ENCODE measurements around the gene BPI. TPM values are rescaled to one million over a fixed set of nuclear protein-coding genes. Genes with fewer than 3 reads are reported as not detected.

Gene BPI
- total RNA-seq, 1 donor from 2014 or later = not detected

DNA sequence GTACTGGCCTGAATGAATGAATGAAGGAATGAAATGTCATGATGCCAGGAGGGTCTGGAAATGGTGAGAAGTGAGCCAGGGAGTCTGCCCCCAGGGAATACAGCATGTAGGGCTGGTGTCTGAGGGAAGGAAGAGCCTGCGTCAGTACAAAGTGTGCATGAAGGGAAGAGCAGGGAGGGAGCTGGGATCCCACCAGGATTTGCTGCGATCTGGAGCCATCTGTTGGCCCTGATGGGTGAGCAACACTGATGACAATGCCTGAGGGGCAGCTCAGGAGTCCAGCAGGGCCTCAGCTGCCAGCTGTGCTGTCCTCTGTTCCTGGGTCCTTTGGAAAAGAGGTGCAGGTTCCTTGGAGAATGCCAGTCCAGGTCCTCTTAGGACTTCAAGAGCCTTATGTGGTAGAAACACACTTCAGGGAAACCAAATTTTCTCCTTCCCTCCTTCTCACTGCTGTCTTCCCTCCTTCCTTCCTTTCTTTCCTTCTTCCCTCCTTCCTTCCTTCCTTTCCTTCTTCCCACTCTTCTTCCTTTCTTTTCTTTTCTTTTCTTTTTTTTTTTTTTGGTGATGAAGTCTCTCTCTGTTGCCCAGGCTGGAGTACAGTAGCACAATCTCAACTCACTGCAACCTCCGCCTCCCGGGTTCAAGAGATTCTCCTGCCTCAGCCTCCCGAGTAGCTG lies 11.5 kb downstream of the BPI start:
- H3K27ac ChIP-seq = no peak overlapping the region
- TF ChIP-seq EZH2 (IDR thresholded peaks at IDR 0.05) (no peak), EZH2phosphoT487 (IDR thresholded peaks at IDR 0.05) (no peak)
- TF ChIP-seq, protein P1, sequence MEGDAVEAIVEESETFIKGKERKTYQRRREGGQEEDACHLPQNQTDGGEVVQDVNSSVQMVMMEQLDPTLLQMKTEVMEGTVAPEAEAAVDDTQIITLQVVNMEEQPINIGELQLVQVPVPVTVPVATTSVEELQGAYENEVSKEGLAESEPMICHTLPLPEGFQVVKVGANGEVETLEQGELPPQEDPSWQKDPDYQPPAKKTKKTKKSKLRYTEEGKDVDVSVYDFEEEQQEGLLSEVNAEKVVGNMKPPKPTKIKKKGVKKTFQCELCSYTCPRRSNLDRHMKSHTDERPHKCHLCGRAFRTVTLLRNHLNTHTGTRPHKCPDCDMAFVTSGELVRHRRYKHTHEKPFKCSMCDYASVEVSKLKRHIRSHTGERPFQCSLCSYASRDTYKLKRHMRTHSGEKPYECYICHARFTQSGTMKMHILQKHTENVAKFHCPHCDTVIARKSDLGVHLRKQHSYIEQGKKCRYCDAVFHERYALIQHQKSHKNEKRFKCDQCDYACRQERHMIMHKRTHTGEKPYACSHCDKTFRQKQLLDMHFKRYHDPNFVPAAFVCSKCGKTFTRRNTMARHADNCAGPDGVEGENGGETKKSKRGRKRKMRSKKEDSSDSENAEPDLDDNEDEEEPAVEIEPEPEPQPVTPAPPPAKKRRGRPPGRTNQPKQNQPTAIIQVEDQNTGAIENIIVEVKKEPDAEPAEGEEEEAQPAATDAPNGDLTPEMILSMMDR (IDR thresholded peaks at IDR 0.05) = peak; percentile 17

DNA sequence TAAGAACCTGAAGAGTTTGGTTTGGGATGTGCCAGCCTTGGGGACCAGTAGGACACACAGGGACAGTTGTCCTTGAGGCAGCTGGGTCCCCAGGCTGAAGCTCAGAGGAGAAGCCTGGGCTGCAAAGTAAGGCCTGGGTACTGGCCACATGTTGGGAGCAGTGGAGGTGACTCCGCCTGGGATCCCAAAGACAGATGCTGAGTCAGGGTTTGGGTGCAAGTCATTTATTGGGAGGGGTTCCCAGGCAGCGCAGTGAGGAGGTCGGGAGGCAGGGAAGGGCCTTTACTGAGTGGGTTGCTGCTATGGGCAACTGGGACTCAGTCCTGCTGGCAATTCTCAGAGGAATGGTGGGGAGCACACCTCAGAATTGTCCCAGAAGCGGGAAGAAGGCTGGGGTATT lies 12.4 kb downstream of the BPI start:
- DNase-seq (ENCODE audit: low spot score) = no peak
- no peak overlapping the region for H3K4me2 ChIP-seq
- Mint-ChIP-seq H3K4me1 (no peaks in the 10 kb centered on the region), H3K27me3 (ENCODE audit: insufficient read depth, low read depth) (peaks cover 4% of the 10 kb centered on the region), H3K9me3 (no peaks in the 10 kb centered on the region), H3K36me3 (peaks cover 2% of the 10 kb centered on the region), H3K4me3 (no peak overlapping the region), H3K27ac (no peak overlapping the region)
- peaks cover 1% of the 10 kb centered on the region for H3K27me3 ChIP-seq
- H3K9me3 ChIP-seq (ENCODE audit: low read depth) = no peaks in the 10 kb centered on the region
- H2AFZ ChIP-seq (replicated peaks) = no peak overlapping the region
- TF ChIP-seq EZH2phosphoT487 (IDR thresholded peaks at IDR 0.05) (no peak), EZH2 (IDR thresholded peaks at IDR 0.05) (no peak)
- TF ChIP-seq, protein P1 (IDR thresholded peaks at IDR 0.05) = no peak
- H4K20me1 ChIP-seq (ENCODE audit: low read depth) = no peaks in the 10 kb centered on the region
- no peaks in the 10 kb centered on the region for H3F3A ChIP-seq (ENCODE audit: low read depth)
- H3K4me1 ChIP-seq = no peaks in the 10 kb centered on the region
- H3K27ac ChIP-seq = no peak overlapping the region
- no peak overlapping the region for H3K4me3 ChIP-seq
- H3K9ac ChIP-seq = no peak overlapping the region
- H3K36me3 ChIP-seq = no peaks in the 10 kb centered on the region
- no peaks in the 10 kb centered on the region for H3K79me2 ChIP-seq (ENCODE audit: low read depth)

More for the DNA sequence above, 11.5 kb downstream of the BPI start:
- Histone ChIP-seq H2AFZ (replicated peaks) (no peak overlapping the region), H3K36me3 (no peaks in the 10 kb centered on the region), H4K20me1 (ENCODE audit: low read depth) (no peaks in the 10 kb centered on the region), H3K79me2 (ENCODE audit: low read depth) (no peaks in the 10 kb centered on the region), H3K4me1 (no peaks in the 10 kb centered on the region), H3F3A (ENCODE audit: low read depth) (no peaks in the 10 kb centered on the region), H3K27me3 (no peaks in the 10 kb centered on the region), H3K4me2 (no peak overlapping the region), H3K9me3 (ENCODE audit: low read depth) (no peaks in the 10 kb centered on the region), H3K9ac (no peak overlapping the region), H3K4me3 (no peak overlapping the region)
- no peak overlapping the region for H3K27ac Mint-ChIP-seq
- H3K4me3 Mint-ChIP-seq = no peak overlapping the region
- peak; percentile 16 for DNase-seq (ENCODE audit: low spot score)
- H3K36me3 Mint-ChIP-seq = peaks cover 2% of the 10 kb centered on the region
- peaks cover 2% of the 10 kb centered on the region for H3K27me3 Mint-ChIP-seq (ENCODE audit: insufficient read depth, low read depth)
- no peaks in the 10 kb centered on the region for H3K9me3 Mint-ChIP-seq
- no peaks in the 10 kb centered on the region for H3K4me1 Mint-ChIP-seq

DNA sequence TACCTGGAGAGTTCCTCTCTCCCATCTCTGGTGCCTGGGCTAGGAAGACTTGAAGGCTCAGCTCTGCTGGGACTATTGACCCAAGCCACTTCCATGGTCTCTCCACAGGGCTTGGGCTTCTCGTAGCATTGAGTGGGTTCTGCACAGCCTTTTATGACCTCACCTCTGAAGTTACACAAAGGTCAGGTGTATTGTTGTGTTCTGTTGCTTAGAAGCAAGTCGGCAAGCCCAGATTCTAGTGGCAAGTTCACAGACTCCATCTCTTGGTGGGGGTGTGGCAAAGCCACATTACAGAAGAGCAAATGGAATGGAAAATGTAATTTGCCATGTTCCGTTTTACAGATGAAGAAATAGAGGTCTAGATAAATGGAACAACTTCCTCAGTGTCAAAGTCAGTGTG lies 13.5 kb downstream of the BPI start:
- Mint-ChIP-seq H3K4me1 (no peaks in the 10 kb centered on the region), H3K4me3 (no peak overlapping the region), H3K27me3 (ENCODE audit: insufficient read depth, low read depth) (peaks cover 4% of the 10 kb centered on the region), H3K9me3 (no peaks in the 10 kb centered on the region), H3K36me3 (peaks cover 2% of the 10 kb centered on the region), H3K27ac (no peak overlapping the region)
- no peaks in the 10 kb centered on the region for H4K20me1 ChIP-seq (ENCODE audit: low read depth)
- H3K79me2 ChIP-seq (ENCODE audit: low read depth) = no peaks in the 10 kb centered on the region
- no peaks in the 10 kb centered on the region for H3K4me1 ChIP-seq
- no peak overlapping the region for H3K9ac ChIP-seq
- H3K27me3 ChIP-seq = peaks cover 6% of the 10 kb centered on the region
- no peak overlapping the region for H2AFZ ChIP-seq (replicated peaks)
- no peaks in the 10 kb centered on the region for H3F3A ChIP-seq (ENCODE audit: low read depth)
- H3K4me3 ChIP-seq = no peak overlapping the region
- no peak overlapping the region for H3K27ac ChIP-seq
- TF ChIP-seq EZH2phosphoT487 (IDR thresholded peaks at IDR 0.05) (no peak), EZH2 (IDR thresholded peaks at IDR 0.05) (no peak)
- TF ChIP-seq, protein P1 (IDR thresholded peaks at IDR 0.05) = no peak
- H3K9me3 ChIP-seq (ENCODE audit: low read depth) = no peaks in the 10 kb centered on the region
- no peak overlapping the region for H3K4me2 ChIP-seq
- H3K36me3 ChIP-seq = no peaks in the 10 kb centered on the region
- DNase-seq (ENCODE audit: low spot score) = no peak
